ENCODE measurements around the gene CAMP.

- TF ChIP-seq, protein P1, sequence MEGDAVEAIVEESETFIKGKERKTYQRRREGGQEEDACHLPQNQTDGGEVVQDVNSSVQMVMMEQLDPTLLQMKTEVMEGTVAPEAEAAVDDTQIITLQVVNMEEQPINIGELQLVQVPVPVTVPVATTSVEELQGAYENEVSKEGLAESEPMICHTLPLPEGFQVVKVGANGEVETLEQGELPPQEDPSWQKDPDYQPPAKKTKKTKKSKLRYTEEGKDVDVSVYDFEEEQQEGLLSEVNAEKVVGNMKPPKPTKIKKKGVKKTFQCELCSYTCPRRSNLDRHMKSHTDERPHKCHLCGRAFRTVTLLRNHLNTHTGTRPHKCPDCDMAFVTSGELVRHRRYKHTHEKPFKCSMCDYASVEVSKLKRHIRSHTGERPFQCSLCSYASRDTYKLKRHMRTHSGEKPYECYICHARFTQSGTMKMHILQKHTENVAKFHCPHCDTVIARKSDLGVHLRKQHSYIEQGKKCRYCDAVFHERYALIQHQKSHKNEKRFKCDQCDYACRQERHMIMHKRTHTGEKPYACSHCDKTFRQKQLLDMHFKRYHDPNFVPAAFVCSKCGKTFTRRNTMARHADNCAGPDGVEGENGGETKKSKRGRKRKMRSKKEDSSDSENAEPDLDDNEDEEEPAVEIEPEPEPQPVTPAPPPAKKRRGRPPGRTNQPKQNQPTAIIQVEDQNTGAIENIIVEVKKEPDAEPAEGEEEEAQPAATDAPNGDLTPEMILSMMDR (IDR thresholded peaks at IDR 0.05; ENCODE audit: poor library complexity, severe bottlenecking), result no peak
- TF ChIP-seq POLR2AphosphoS5 (IDR thresholded peaks at IDR 0.05) (no peak), EZH2 (IDR thresholded peaks at IDR 0.05; ENCODE audit: borderline replicate concordance, insufficient read depth, low read length, poor library complexity, severe bottlenecking) (no peak), RAD21 (conservative IDR thresholded peaks at IDR 0.05) (no peak)
- TF ChIP-seq, protein P2, sequence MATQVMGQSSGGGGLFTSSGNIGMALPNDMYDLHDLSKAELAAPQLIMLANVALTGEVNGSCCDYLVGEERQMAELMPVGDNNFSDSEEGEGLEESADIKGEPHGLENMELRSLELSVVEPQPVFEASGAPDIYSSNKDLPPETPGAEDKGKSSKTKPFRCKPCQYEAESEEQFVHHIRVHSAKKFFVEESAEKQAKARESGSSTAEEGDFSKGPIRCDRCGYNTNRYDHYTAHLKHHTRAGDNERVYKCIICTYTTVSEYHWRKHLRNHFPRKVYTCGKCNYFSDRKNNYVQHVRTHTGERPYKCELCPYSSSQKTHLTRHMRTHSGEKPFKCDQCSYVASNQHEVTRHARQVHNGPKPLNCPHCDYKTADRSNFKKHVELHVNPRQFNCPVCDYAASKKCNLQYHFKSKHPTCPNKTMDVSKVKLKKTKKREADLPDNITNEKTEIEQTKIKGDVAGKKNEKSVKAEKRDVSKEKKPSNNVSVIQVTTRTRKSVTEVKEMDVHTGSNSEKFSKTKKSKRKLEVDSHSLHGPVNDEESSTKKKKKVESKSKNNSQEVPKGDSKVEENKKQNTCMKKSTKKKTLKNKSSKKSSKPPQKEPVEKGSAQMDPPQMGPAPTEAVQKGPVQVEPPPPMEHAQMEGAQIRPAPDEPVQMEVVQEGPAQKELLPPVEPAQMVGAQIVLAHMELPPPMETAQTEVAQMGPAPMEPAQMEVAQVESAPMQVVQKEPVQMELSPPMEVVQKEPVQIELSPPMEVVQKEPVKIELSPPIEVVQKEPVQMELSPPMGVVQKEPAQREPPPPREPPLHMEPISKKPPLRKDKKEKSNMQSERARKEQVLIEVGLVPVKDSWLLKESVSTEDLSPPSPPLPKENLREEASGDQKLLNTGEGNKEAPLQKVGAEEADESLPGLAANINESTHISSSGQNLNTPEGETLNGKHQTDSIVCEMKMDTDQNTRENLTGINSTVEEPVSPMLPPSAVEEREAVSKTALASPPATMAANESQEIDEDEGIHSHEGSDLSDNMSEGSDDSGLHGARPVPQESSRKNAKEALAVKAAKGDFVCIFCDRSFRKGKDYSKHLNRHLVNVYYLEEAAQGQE (IDR thresholded peaks at IDR 0.05; ENCODE audit: borderline replicate concordance), result no peak
Measured at GRCh38 chr3:48215876-48216275, 7.4 kb upstream of the CAMP start.
